BE2C (cell line): ENCODE data around the gene ADK.
A peak's percentile ranks its signal among the peaks of the same experiment; 100 is the strongest.

Source experiments
- DNase-seq: peaks from one replicate; pipeline ENCODE4 v3.0.0-alpha.2; 2020
- H3K27me3 ChIP-seq: fragments of 250-450 bp; sonication (Bioruptor Pico); 2 replicates; pipeline ENCODE4 v1.5.1; 2020; ENCODE audit warnings: mild to moderate bottlenecking
- H3K36me3 ChIP-seq: fragments of 250-450 bp; sonication (Bioruptor Pico); 2 replicates; pipeline ENCODE4 v1.5.1; 2020; ENCODE audit warnings: mild to moderate bottlenecking
- H3K4me1 ChIP-seq: fragments of 250-450 bp; sonication (Bioruptor Pico); 2 replicates; pipeline ENCODE4 v1.5.1; 2020
- H3K4me3 ChIP-seq: 2 replicates; pipeline ENCODE4 v1.5.1; 2011; ENCODE audit warnings: low read depth, low read length
- H3K9me3 ChIP-seq: fragments of 250-450 bp; sonication (Bioruptor Pico); 2 replicates; pipeline ENCODE4 v1.5.1; 2020
- CTCF ChIP-seq: IDR thresholded peaks from 2 replicates; pipeline ENCODE4 v1.5.1; 2012; ENCODE audit warnings: mild to moderate bottlenecking, low read depth, low read length

The ADK gene

DNA sequence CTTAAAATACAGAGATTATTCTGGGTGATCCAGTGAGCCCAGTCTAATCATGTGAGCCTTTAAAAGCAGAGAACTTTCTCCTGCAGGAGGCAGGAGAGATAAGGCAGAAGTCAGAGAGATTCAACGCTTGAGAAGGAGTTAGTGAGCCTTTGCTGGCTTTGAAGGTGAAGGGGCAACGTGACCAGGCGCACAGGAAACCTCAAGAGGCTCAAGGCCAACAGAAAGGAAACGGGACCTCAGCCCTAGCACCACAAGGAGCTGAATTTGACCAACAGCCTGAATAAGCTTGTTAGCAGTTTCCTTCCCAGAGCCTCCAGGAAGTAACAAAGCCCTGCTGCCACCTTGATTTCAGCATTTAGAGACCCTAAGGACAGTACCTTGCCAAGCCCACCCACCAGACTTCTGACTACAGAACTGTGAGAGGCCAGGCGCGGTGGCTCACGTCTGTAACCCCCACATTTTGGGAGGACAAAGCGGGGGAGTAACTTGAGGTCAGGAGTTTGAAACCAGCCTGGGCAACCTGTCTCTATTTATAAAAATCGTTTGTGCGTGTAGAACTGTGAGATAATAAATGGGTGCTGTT lies 588.1 kb downstream of the ADK start:
- no peak for DNase-seq
- no peak overlapping the region for H3K4me3 ChIP-seq

GRCh38 chr10:74743401-74743800 lies 592.4 kb downstream of the ADK start:
- Histone ChIP-seq H3K4me1 (no peaks in the 10 kb centered on the region), H3K36me3 (no peaks in the 10 kb centered on the region), H3K4me3 (no peak overlapping the region), H3K27me3 (no peaks in the 10 kb centered on the region), H3K9me3 (no peaks in the 10 kb centered on the region)
- TF ChIP-seq CTCF = no peak
- DNase-seq = no peak

More for the DNA sequence above, 588.1 kb downstream of the ADK start:
- H3K36me3 ChIP-seq = no peaks in the 10 kb centered on the region
- H3K9me3 ChIP-seq = no peaks in the 10 kb centered on the region
- no peaks in the 10 kb centered on the region for H3K4me1 ChIP-seq
- no peaks in the 10 kb centered on the region for H3K27me3 ChIP-seq
- TF ChIP-seq CTCF = peak; percentile 30; the same call in 1 of the 2 replicates

DNA sequence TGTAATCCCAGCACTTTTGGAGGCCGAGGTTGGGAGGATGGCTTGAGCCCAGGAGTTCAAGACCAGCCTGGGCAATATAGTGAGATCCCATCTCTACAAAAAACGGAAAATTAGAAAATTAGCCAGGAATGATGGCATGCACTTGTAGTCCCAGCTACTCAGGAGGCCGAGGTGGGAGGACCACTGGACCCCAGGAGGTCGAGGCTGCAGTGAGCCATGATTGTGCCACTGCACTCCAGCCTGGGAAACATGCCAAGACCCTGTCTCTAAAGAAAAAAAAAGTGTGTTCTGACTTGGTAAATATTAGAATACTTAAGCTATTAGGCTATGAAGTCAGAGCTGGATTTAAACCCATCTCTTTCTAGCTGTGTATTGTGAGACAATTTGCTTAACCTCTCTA lies 594.4 kb downstream of the ADK start:
- H3K27me3 ChIP-seq = no peaks in the 10 kb centered on the region
- no peak for DNase-seq

DNA sequence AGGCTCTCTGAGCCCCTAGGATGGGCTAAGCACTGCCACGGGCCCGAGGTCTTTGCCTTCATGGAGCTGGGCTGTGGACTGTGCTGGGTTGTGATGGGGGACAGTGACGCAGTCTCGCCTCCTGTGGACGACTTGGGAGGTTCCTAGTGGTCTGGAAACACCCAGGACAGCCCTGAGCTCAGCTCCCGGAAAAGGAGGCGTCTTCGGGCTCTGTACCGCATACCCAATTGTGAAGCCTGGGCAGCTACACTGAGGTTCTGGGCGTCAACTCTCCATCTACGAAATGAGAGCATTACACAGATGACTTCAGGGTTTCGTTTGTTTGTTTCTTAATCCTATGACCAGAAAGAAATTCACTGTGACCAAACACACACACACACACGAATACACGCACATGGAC lies 595.8 kb downstream of the ADK start:
- TF ChIP-seq CTCF = no peak
- no peak overlapping the region for H3K4me3 ChIP-seq
- no peaks in the 10 kb centered on the region for H3K9me3 ChIP-seq
- no peaks in the 10 kb centered on the region for H3K36me3 ChIP-seq
- H3K27me3 ChIP-seq = no peaks in the 10 kb centered on the region
- DNase-seq = no peak
- no peaks in the 10 kb centered on the region for H3K4me1 ChIP-seq

More for the DNA sequence above, 594.4 kb downstream of the ADK start:
- no peak overlapping the region for H3K4me3 ChIP-seq
- no peaks in the 10 kb centered on the region for H3K4me1 ChIP-seq
- TF ChIP-seq CTCF = no peak
- no peaks in the 10 kb centered on the region for H3K9me3 ChIP-seq
- no peaks in the 10 kb centered on the region for H3K36me3 ChIP-seq

- Histone ChIP-seq H3K9me3 (no peaks in the 10 kb centered on the region), H3K4me3 (no peak overlapping the region), H3K4me1 (no peaks in the 10 kb centered on the region), H3K27me3 (no peaks in the 10 kb centered on the region), H3K36me3 (no peaks in the 10 kb centered on the region)
- DNase-seq = no peak
- TF ChIP-seq CTCF = no peak
Observed at GRCh38 chr10:74748468-74749031, 597.5 kb downstream of the ADK start.

- Histone ChIP-seq H3K36me3 (no peaks in the 10 kb centered on the region), H3K27me3 (no peaks in the 10 kb centered on the region), H3K4me1 (no peaks in the 10 kb centered on the region), H3K4me3 (no peak overlapping the region), H3K9me3 (no peaks in the 10 kb centered on the region)
- TF ChIP-seq CTCF = no peak
- DNase-seq = no peak
Observed at GRCh38 chr10:74750848-74751274, 599.8 kb downstream of the ADK start.
